Heart left ventricle (tissue), 16 donors: ENCODE results near the gene SYCE1. TPM values are rescaled to one million over a fixed set of nuclear protein-coding genes. Genes with fewer than 3 reads are reported as not detected.

Source experiments
- ATAC-seq, 4 donors: fragments of 200-7000 bp; cut with Tn5 transposase; one replicate each; pipeline ENCODE4 v1.9.1; 2020 to 2022; ENCODE audit warnings: moderate library complexity in 4 of 4, mild to moderate bottlenecking in 3 of 4, moderate number of reproducible peaks in 1 of 4
- DNase-seq, 5 donors: peaks; one replicate each; pipeline ENCODE4 v3.0.0-alpha.2; 2020
- H3K27ac ChIP-seq, 12 donors: fragments of 200-600 bp; sonication (generic) in 4 of 12; one replicate each; pipeline versions ENCODE4 v1.5.0 to v1.8.0; 2016 to 2022; ENCODE audit warnings: mild to moderate bottlenecking in 2 of 12
- H3K27me3 ChIP-seq, 9 donors: fragments of 200-600 bp; sonication (generic) in 2 of 9; one replicate each; pipeline versions ENCODE4 v1.5.1 to v1.8.0; 2016 to 2022; ENCODE audit warnings: mild to moderate bottlenecking in 3 of 9
- H3K36me3 ChIP-seq, 9 donors: fragments of 200-600 bp; sonication (generic) in 2 of 9; one replicate each; pipeline versions ENCODE4 v1.5.0 to v1.8.0; 2018 to 2022; ENCODE audit warnings: mild to moderate bottlenecking in 2 of 9
- H3K4me1 ChIP-seq, 12 donors: fragments of 200-600 bp; sonication (generic) in 4 of 12; one replicate each; pipeline versions ENCODE4 v1.5.0 to v1.8.0; 2016 to 2022; ENCODE audit warnings: mild to moderate bottlenecking in 3 of 12
- H3K4me3 ChIP-seq, 12 donors: fragments of 200-600 bp; sonication (generic) in 4 of 12; one replicate each; pipeline versions ENCODE4 v1.5.0 to v1.8.0; 2017 to 2022; ENCODE audit warnings: mild to moderate bottlenecking in 9 of 12, moderate library complexity in 4 of 12
- H3K9me3 ChIP-seq, 12 donors: fragments of 200-600 bp; sonication (generic) in 4 of 12; one replicate each; pipeline versions ENCODE4 v1.5.0 to v1.8.0; 2016 to 2022; ENCODE audit warnings: mild to moderate bottlenecking in 1 of 12
- CTCF ChIP-seq, 12 donors: fragments of 200-600 bp; sonication (generic) in 4 of 12; IDR thresholded peaks; one replicate each; pipeline versions ENCODE4 v1.5.0 to v1.8.0; 2018 to 2022; ENCODE audit warnings: antibody characterized with exemption in 12 of 12, mild to moderate bottlenecking in 5 of 12
- POLR2A ChIP-seq, 2 donors: fragments of 450-650 bp; IDR thresholded peaks; one replicate each; pipeline ENCODE4 v1.6.1; 2017; ENCODE audit warnings: antibody characterized with exemption in 2 of 2, mild to moderate bottlenecking in 2 of 2, moderate library complexity in 2 of 2
- WGBS, 4 donors: extraction: QIAGEN DNeasy Blood & Tissue Kit in 2 of 4; methylation state at CpG; one replicate each; pipeline versions ENCODE4 v1.1.5 to v1.1.7; 2013 to 2018; 5-methylcytosine and 5-hydroxymethylcytosine counted together
- intact Hi-C, 10 donors: fragments of 100-400 bp; cut with DNase I; formaldehyde crosslinking; loops; one replicate each; pipeline versions ENCODE4 v1.11.1 to v1.14.2; 2022
- polyA plus RNA-seq, 2 donors: library from polyadenylated mRNA; stranded (reverse); fragments of 200-250 nt; gene quantifications; one replicate each; pipeline ENCODE4 v1.2.3, GENCODE V29; 2013
- total RNA-seq, 9 donors: library from RNA; depleted of rRNA in 2 of 9; stranded (reverse); fragments of >200 nt in 2 of 9; fragmentation: NEBNext Ultra II Directional in 3 of 9; extraction: Animal tissue kit (Norgen Biotek cat#: 25700) in 3 of 9; gene quantifications; one replicate each; pipeline versions ENCODE4 v1.1.0 to v1.2.4, GENCODE V29; 2016 to 2023
- donor health status: ischemic (EF 13 %, LVEDD 7.1; RV severe dilation, severe dysfunction).
- donor health status: healthy with polysubstance abuse.
- donor health status: DM: no; HTN: yes; CAD: no.
- donor health status: DM: no; HTN: no; CAD: no.
- donor health status: ischemic (EF 25% LVEDD 6.9; RV normal size, moderate dysfunction).
- donor health status: ischemic (EF 25% LVEDD 5.7; RV mildly dilated, moderate dysfunction).
- donor health status: healthy.
- donor health status: DM: yes; HTN: yes; CAD: no.
- donor health status: ischemic (EF 35%, LVEDD 5.7; RV mildly dilated, moderate dysfunction).
- donor health status: nonischemic (EF 11% LVEDD 7.7; RV severe dilation, severe dysfunction).
- donor health status: DM: yes; HTN: yes; CAD: no.
- donor health status: PGD.
- donor health status: ischemic (EF 29% LVEDD 5.4; RV normal size, mild dysfunction).
- donor health status: nonischemic (EF 23%, LVEDD 6.1; RV moderate dilation, normal function).

The SYCE1 gene
- total and polyA plus RNA-seq, 11 donors: 0.23 to 0.39 (median 0.35) TPM; not detected in 7

DNA sequence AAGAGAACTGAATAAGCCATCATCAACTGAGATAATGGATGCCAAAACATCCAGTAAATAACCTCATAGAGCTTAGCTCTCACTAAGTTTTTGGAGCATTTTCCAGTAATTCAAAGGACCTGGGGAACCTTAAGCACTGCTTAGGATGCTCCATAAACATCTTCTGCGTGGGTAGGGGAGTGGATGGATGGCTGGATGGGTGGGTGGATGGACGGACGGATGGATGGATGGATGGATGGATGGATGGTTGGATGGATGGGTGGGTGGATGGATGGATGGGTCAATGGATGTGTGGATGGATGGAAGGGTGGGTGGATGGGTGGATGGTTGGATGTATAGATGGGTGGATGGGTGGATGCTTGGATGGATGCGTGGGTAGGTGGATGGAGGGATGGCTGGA lies 29.2 kb downstream of the SYCE1 start:
- intact Hi-C loops: no loop called here
- no peaks in the 10 kb centered on the region for H3K36me3 ChIP-seq
- TF ChIP-seq CTCF (IDR thresholded peaks at IDR 0.05) (no peak), POLR2A (IDR thresholded peaks at IDR 0.05) (no peak)
- no peaks in the 10 kb centered on the region for H3K9me3 ChIP-seq
- no peak for DNase-seq
- no peak overlapping the region for H3K27ac ChIP-seq
- H3K27me3 ChIP-seq: peaks cover 0 to 39% (median 2%) of the 10 kb centered on the region in 9 donors
- 46 to 69% (median 61%) methylated on average over 4 of the region's 4 CpGs for WGBS, 4 donors
- H3K4me1 ChIP-seq: no peaks in the 10 kb centered on the region
- ATAC-seq: no peak
- H3K4me3 ChIP-seq: no peak overlapping the region

DNA sequence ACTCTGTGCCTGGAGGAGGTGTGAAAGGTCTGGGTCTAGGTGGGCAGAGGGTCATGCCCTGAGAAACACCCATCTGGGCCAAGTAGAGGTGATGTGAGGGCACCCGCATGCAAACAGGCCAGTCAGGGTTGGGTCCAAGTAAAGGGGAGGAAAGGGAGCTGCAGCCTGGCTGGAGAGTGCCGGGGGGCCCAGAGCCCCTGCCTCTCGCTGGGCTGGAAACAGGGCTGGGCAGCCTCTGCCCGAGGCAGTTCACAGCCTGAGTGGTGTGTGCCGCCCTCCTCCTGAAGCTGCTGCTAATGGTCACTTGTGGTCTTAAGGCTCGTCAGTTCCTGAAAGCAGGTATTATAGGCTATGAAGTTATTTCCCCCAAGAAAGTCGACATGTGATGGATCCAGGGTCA lies 31.0 kb downstream of the SYCE1 start:
- ATAC-seq (no peak), DNase-seq (no peak)
- peaks cover 0 to 8% (median 3%) of the 10 kb centered on the region in 12 donors for H3K4me1 ChIP-seq
- no peaks in the 10 kb centered on the region for H3K9me3 ChIP-seq
- no peak for TF ChIP-seq POLR2A (IDR thresholded peaks at IDR 0.05)
- no peak for TF ChIP-seq CTCF (IDR thresholded peaks at IDR 0.05)
- H3K27ac ChIP-seq: no peak overlapping the region
- H3K36me3 ChIP-seq: no peaks in the 10 kb centered on the region
- H3K4me3 ChIP-seq: no peak overlapping the region
- intact Hi-C loops: no loop called here
- 79 to 85% (median 80%) methylated on average over 6 to 7 of the region's 7 CpGs for WGBS, 4 donors
- peaks cover 3 to 56% (median 16%) of the 10 kb centered on the region in 9 donors for H3K27me3 ChIP-seq

DNA sequence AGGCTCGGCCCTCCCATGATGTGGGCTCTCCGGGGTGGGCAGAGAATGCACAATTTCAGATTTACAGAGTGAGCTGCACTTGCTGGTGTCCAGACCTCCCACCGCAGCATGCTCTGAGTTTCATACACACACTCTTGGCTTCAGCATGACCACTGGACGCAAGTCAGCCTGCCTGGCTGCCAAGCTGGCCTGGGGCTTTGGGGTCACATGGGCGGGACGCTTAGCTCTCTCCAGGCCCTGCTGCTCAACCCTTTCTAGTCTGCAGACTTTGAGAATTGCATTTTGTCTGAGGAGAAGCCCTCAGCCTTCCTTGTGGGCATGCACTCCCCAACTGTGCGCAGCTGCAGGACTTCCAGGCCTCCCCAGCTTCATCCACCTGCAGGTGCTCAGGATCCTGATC lies 32.5 kb downstream of the SYCE1 start:
- H3K9me3 ChIP-seq: no peaks in the 10 kb centered on the region
- H3K27me3 ChIP-seq: peaks cover 13 to 72% (median 30%) of the 10 kb centered on the region in 9 donors
- intact Hi-C loops: no loop called here

DNA sequence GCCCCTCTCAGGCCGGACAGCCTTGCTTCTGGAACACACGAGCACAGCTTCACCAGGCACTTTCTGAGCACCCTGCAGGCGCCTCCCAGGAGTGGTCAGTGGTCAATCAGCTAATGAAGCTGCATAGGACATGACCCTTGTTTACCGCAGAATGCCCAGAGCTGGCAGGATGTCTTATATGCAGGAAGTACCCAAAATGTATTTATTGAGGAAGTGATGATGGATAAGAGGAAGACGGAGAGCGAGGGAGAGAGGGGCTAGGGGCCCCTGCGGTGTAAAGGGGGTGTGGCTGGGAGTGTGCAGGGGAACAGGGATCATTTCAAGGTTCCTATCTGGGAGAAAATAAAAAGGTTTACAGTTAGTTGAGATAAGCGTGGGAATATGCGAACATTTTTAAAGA lies 34.9 kb downstream of the SYCE1 start:
- TF ChIP-seq POLR2A (IDR thresholded peaks at IDR 0.05): no peak
- no peak for TF ChIP-seq CTCF (IDR thresholded peaks at IDR 0.05)
- H3K27me3 ChIP-seq: peaks cover 13 to 93% (median 39%) of the 10 kb centered on the region in 9 donors
- H3K27ac ChIP-seq: no peak overlapping the region
- intact Hi-C loops: no loop called here
- no peak overlapping the region for H3K4me3 ChIP-seq
- WGBS, 4 donors: 50 to 67% (median 58%) methylated on average over 9 of the region's 9 CpGs
- H3K36me3 ChIP-seq: no peaks in the 10 kb centered on the region
- peaks cover 0 to 26% (median 12%) of the 10 kb centered on the region in 12 donors for H3K4me1 ChIP-seq
- no peak for ATAC-seq
- DNase-seq: no peak
- H3K9me3 ChIP-seq: no peaks in the 10 kb centered on the region

More for the DNA sequence above, 32.5 kb downstream of the SYCE1 start:
- ATAC-seq (no peak), DNase-seq (no peak)
- H3K4me1 ChIP-seq: peaks cover 0 to 23% (median 12%) of the 10 kb centered on the region in 12 donors
- WGBS, 4 donors: 75 to 89% (median 80%) methylated on average over 7 of the region's 7 CpGs
- H3K36me3 ChIP-seq: no peaks in the 10 kb centered on the region
- no peak overlapping the region for H3K27ac ChIP-seq
- H3K4me3 ChIP-seq: no peak overlapping the region
- TF ChIP-seq CTCF (IDR thresholded peaks at IDR 0.05): no peak
- no peak for TF ChIP-seq POLR2A (IDR thresholded peaks at IDR 0.05)
